ENCODE measurements around the gene HHIPL1. TPM values are rescaled to one million over a fixed set of nuclear protein-coding genes. Genes with fewer than 3 reads are reported as not detected.
A peak's percentile ranks its signal among the peaks of the same experiment; 100 is the strongest.

HHIPL1 gene
- total and polyA plus RNA-seq, 2 donors (not counting 3 experiments of a cell fraction or from before 2014, with no cell fraction given) = 1.3 to 2.1 TPM

DNA sequence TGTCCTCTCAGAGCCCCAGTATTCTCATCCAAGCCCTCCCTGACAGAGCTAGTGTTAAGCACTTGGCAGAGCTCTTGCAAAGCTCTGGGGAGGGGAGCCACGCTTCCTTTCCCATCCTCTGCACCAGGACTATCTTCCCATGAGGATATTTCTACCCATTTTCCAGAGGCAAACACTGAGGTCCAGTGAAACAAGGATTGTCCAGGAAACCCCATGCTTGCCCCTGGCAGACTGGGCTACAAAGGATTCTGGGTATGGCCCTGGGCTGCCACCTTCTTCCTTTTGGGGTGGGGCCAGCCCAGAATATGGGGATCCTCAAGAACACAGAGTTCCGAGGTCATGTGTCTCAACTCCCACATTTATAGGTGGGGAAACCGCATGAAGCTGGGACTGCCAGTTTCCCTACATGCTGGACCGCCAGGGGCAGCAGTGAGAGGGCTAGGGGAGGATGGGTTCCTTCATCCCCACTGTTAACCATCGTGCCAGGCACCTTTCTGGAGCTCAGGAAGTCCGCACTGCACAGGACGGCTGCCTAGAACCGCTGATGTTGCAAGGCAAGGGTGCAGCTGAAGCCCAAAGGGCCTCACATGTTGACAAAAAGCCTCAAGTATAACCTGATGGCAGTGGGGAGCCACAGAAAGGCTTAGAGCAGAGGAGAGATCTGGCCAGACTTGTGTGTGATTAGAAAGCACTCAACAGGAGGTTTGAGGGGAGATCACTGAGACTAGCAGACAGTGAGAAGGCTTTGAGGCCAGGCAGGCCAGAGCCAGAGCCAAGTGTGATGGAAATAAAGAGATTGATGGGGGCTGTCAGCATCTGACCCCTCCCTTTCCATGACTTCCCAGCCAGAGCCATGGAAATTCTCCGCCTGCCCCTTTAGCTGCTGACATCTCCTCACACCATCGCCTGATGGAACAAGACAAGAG lies 35.4 kb upstream of the HHIPL1 start:
- H3K27me3 ChIP-seq (ENCODE audit: control insufficient read depth in 2 of 2, insufficient read depth in 2 of 2, low read length in 2 of 2) = no peaks in the 10 kb centered on the region
- H4K20me1 ChIP-seq (replicated peaks; ENCODE audit: control insufficient read depth, extremely low read depth, insufficient read depth, low read length) = no peaks in the 10 kb centered on the region
- H3K27ac ChIP-seq (ENCODE audit: insufficient read depth, low read depth, low read length) = no peak overlapping the region
- no peaks in the 10 kb centered on the region for H3K79me2 ChIP-seq (ENCODE audit: control insufficient read depth, insufficient read depth, low read length)
- no peak overlapping the region for H2AFZ ChIP-seq (ENCODE audit: low read depth, low read length)
- ChIA-PET POLR2A (no interaction called here), CTCF (interaction anchor here (0.8 to 4.2 kb wide), 16 partner anchors 9 to 86 kb away, joined by 3 to 33 read pairs (median 3); no protein-coding TSS in a partner anchor)
- H3K9ac ChIP-seq (replicated peaks; ENCODE audit: extremely low read depth, insufficient read depth, low read length) = no peak overlapping the region
- FAIRE-seq (no peak), DNase-seq (ENCODE audit: low read depth, low spot score) (no peak)
- no TSS peak for BruUV-seq (replicated peaks)
- H3K9me3 ChIP-seq (replicated peaks; ENCODE audit: control insufficient read depth, insufficient read depth, low read length) = no peaks in the 10 kb centered on the region
- no peak overlapping the region for H3K4me2 ChIP-seq (ENCODE audit: insufficient read depth, low read length)
- no peaks in the 10 kb centered on the region for H3K4me1 ChIP-seq (ENCODE audit: control insufficient read depth, extremely low read depth, insufficient read depth, low read length)
- no peaks in the 10 kb centered on the region for H3K9me1 ChIP-seq (replicated peaks; ENCODE audit: control insufficient read depth, extremely low read depth, insufficient read depth, low read length)
- TF ChIP-seq POLR2AphosphoS5 (IDR thresholded peaks at IDR 0.05; ENCODE audit: insufficient read depth, low read depth, low read length) (no peak), EZH2 (IDR thresholded peaks at IDR 0.05; ENCODE audit: borderline replicate concordance, low read depth, low read length, severe bottlenecking) (no peak), POLR2A (IDR thresholded peaks at IDR 0.05; ENCODE audit: low read depth, low read length) (no peak), CTCF (IDR thresholded peaks at IDR 0.05; ENCODE audit: extremely low read depth in 1 of 2, insufficient read depth in 1 of 2, low read depth in 1 of 2, low read length in 2 of 2) (peak in 1 of 2 donors; percentile 33)
- dilution Hi-C loops (cut with MboI; ENCODE audit: extremely low pct_ligation_motif_present, low sequenced_read_pairs) = no loop called here
- intact Hi-C loops (cut with micrococcal nuclease) = no loop called here
- H3K36me3 ChIP-seq (ENCODE audit: control insufficient read depth in 2 of 2, extremely low read depth in 1 of 2, insufficient read depth in 2 of 2, low read length in 2 of 2) = no peaks in the 10 kb centered on the region
- H3K4me3 ChIP-seq (replicated peaks in 1 of 3; ENCODE audit: insufficient read depth in 1 of 3, low read depth in 1 of 3, low read length in 3 of 3) = no peak overlapping the region

Data from endothelial cell of umbilical vein (primary cell).